Suprapubic skin (tissue), 4 donors: ENCODE results near the gene PDGFRB. TPM values are rescaled to one million over a fixed set of nuclear protein-coding genes. Genes with fewer than 3 reads are reported as not detected.

Experiments used
- DNase-seq, 2 donors: peaks; one replicate each; pipeline ENCODE4 v3.0.0-alpha.2; 2019; ENCODE audit warnings: low spot score in 2 of 2
- H3K27ac ChIP-seq: fragments of 200-600 bp; sonication (generic); one replicate; pipeline ENCODE4 v1.5.1; 2019
- H3K27me3 ChIP-seq: fragments of 200-600 bp; sonication (generic); one replicate; pipeline ENCODE4 v1.5.1; 2019
- H3K36me3 ChIP-seq: fragments of 200-600 bp; sonication (generic); one replicate; pipeline ENCODE4 v1.5.1; 2019
- H3K4me1 ChIP-seq: fragments of 200-600 bp; sonication (generic); one replicate; pipeline ENCODE4 v1.5.1; 2019
- H3K4me3 ChIP-seq: fragments of 200-600 bp; sonication (generic); one replicate; pipeline ENCODE4 v1.5.1; 2019; ENCODE audit warnings: mild to moderate bottlenecking
- H3K9me3 ChIP-seq: fragments of 200-600 bp; sonication (generic); one replicate; pipeline ENCODE4 v1.5.1; 2019
- CTCF ChIP-seq, 2 donors: fragments of 200-600 bp in 1 of 2; fragments of 450-650 bp in 1 of 2; sonication (generic) in 1 of 2; IDR thresholded peaks; one replicate each; pipeline ENCODE4 v1.5.1; 2016 to 2019; ENCODE audit warnings: antibody characterized with exemption in 2 of 2, mild to moderate bottlenecking in 1 of 2, moderate library complexity in 1 of 2
- EP300 ChIP-seq: sonication (generic); formaldehyde crosslinking; IDR thresholded peaks from one replicate; pipeline ENCODE4 v1.6.1; 2017; ENCODE audit warnings: antibody characterized with exemption
- POLR2A ChIP-seq, 2 donors: fragments of 450-650 bp; IDR thresholded peaks; one replicate each; pipeline ENCODE4 v1.6.1; 2017; ENCODE audit warnings: antibody characterized with exemption in 2 of 2, mild to moderate bottlenecking in 2 of 2, moderate library complexity in 2 of 2
- POLR2AphosphoS5 ChIP-seq, 3 donors: sonication (generic); formaldehyde crosslinking; IDR thresholded peaks; one replicate each; pipeline ENCODE4 v1.6.1; 2017; ENCODE audit warnings: antibody characterized with exemption in 3 of 3
- WGBS: methylation state at CpG from one replicate; pipeline ENCODE4 v1.1.5; 2018; 5-methylcytosine and 5-hydroxymethylcytosine counted together
- total RNA-seq, 4 donors: library from RNA; depleted of rRNA; stranded (reverse); fragments of >200 nt; gene quantifications; one replicate each; pipeline ENCODE4 v1.1.0, GENCODE V29; 2016

The PDGFRB gene
- total RNA-seq, 4 donors from 2014 or later: 23.8 to 51.4 (median 43.9) TPM

GRCh38 chr5:150126921-150127265 lies 28.8 kb downstream of the PDGFRB start:
- WGBS: 89% methylated on average over 5 of the region's 6 CpGs
- Histone ChIP-seq H3K9me3 (no peaks in the 10 kb centered on the region), H3K4me3 (no peak overlapping the region), H3K27ac (no peak overlapping the region), H3K27me3 (no peaks in the 10 kb centered on the region), H3K4me1 (peaks cover 15% of the 10 kb centered on the region), H3K36me3 (peaks cover 46% of the 10 kb centered on the region)
- TF ChIP-seq POLR2A (IDR thresholded peaks at IDR 0.05): no peak
- no peak for TF ChIP-seq EP300
- no peak for TF ChIP-seq CTCF (IDR thresholded peaks at IDR 0.05)
- TF ChIP-seq POLR2AphosphoS5 (IDR thresholded peaks at IDR 0.05): no peak
- no peak for DNase-seq

- Histone ChIP-seq H3K27ac (no peak overlapping the region), H3K36me3 (peaks cover 50% of the 10 kb centered on the region)
- WGBS: 84% methylated on average over 10 of the region's 10 CpGs
Observed at GRCh38 chr5:150126199-150126920, 29.3 kb downstream of the PDGFRB start.

GRCh38 chr5:150125334-150125733 lies 30.3 kb downstream of the PDGFRB start:
- H3K4me1 ChIP-seq: peaks cover 11% of the 10 kb centered on the region
- TF ChIP-seq CTCF (IDR thresholded peaks at IDR 0.05) (no peak), POLR2A (IDR thresholded peaks at IDR 0.05) (no peak), EP300 (no peak), POLR2AphosphoS5 (IDR thresholded peaks at IDR 0.05) (no peak)
- no peak overlapping the region for H3K4me3 ChIP-seq
- H3K27me3 ChIP-seq: no peaks in the 10 kb centered on the region
- no peaks in the 10 kb centered on the region for H3K9me3 ChIP-seq
- no peak for DNase-seq
- H3K27ac ChIP-seq: no peak overlapping the region
- WGBS: 96% methylated on average over 10 of the region's 10 CpGs
- H3K36me3 ChIP-seq: peaks cover 58% of the 10 kb centered on the region

More at GRCh38 chr5:150126199-150126920, 29.3 kb downstream of the PDGFRB start:
- peaks cover 13% of the 10 kb centered on the region for H3K4me1 ChIP-seq
- no peak for DNase-seq
- TF ChIP-seq POLR2A (IDR thresholded peaks at IDR 0.05) (no peak), POLR2AphosphoS5 (IDR thresholded peaks at IDR 0.05) (no peak), EP300 (no peak), CTCF (IDR thresholded peaks at IDR 0.05) (no peak)
- no peak overlapping the region for H3K4me3 ChIP-seq
- H3K27me3 ChIP-seq: no peaks in the 10 kb centered on the region
- H3K9me3 ChIP-seq: no peaks in the 10 kb centered on the region

GRCh38 chr5:150124596-150124995 lies 31.0 kb downstream of the PDGFRB start:
- H3K27ac ChIP-seq: no peak overlapping the region
- H3K4me3 ChIP-seq: no peak overlapping the region
- DNase-seq: no peak
- 60% methylated on average over 3 of the region's 8 CpGs for WGBS
- H3K27me3 ChIP-seq: no peaks in the 10 kb centered on the region
- H3K36me3 ChIP-seq: peaks cover 62% of the 10 kb centered on the region
- H3K4me1 ChIP-seq: peaks cover 3% of the 10 kb centered on the region
- no peaks in the 10 kb centered on the region for H3K9me3 ChIP-seq
- TF ChIP-seq POLR2A (IDR thresholded peaks at IDR 0.05) (no peak), CTCF (IDR thresholded peaks at IDR 0.05) (no peak), EP300 (no peak), POLR2AphosphoS5 (IDR thresholded peaks at IDR 0.05) (no peak)

- Histone ChIP-seq H3K27me3 (no peaks in the 10 kb centered on the region), H3K36me3 (peaks cover 67% of the 10 kb centered on the region), H3K9me3 (no peaks in the 10 kb centered on the region), H3K27ac (no peak overlapping the region), H3K4me3 (no peak overlapping the region), H3K4me1 (no peaks in the 10 kb centered on the region)
- DNase-seq: no peak
- WGBS: 87% methylated on average over 5 of the region's 11 CpGs
- TF ChIP-seq POLR2AphosphoS5 (IDR thresholded peaks at IDR 0.05) (no peak), POLR2A (IDR thresholded peaks at IDR 0.05) (no peak), CTCF (IDR thresholded peaks at IDR 0.05) (no peak), EP300 (no peak)
Observed at GRCh38 chr5:150124111-150124557, 31.5 kb downstream of the PDGFRB start.
